ENCODE results near the gene KRTAP9-6.

DNA sequence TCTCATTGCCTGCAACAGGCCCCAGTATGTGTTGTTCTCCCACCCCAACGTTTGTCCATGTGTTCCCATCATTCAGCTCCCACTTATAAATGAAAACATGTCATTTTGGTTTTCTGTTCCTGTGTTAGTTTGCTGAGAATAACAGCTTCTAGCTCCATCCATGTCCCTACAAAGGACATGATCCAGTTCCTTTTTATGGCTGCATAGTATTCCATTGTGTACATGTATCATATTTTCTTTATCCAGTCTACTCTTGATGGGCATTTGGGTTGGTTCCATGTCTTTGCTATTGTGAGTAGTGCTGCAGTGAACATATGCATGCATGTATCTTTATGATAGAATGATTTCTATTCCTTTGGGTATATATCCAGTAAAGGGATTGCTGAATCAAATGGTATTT, 49.5 kb upstream of the KRTAP9-6 start:
- no peak for TF ChIP-seq CTCF (IDR thresholded peaks at IDR 0.05)
- TF ChIP-seq ZFX (IDR thresholded peaks at IDR 0.05; ENCODE audit: borderline replicate concordance) = no peak

All from 22Rv1 (cell line).